HG02588 (cell line): ENCODE measurements around the gene SKP1.

ENCODE experiments used
- ATAC-seq: cut with Tn5 transposase; IDR thresholded peaks from one replicate; pipeline ENCODE4 v1.9.1; 2021; ENCODE audit warnings: mild to moderate bottlenecking, moderate library complexity; ENCODE audit not compliant: unreplicated experiment

SKP1 gene

DNA sequence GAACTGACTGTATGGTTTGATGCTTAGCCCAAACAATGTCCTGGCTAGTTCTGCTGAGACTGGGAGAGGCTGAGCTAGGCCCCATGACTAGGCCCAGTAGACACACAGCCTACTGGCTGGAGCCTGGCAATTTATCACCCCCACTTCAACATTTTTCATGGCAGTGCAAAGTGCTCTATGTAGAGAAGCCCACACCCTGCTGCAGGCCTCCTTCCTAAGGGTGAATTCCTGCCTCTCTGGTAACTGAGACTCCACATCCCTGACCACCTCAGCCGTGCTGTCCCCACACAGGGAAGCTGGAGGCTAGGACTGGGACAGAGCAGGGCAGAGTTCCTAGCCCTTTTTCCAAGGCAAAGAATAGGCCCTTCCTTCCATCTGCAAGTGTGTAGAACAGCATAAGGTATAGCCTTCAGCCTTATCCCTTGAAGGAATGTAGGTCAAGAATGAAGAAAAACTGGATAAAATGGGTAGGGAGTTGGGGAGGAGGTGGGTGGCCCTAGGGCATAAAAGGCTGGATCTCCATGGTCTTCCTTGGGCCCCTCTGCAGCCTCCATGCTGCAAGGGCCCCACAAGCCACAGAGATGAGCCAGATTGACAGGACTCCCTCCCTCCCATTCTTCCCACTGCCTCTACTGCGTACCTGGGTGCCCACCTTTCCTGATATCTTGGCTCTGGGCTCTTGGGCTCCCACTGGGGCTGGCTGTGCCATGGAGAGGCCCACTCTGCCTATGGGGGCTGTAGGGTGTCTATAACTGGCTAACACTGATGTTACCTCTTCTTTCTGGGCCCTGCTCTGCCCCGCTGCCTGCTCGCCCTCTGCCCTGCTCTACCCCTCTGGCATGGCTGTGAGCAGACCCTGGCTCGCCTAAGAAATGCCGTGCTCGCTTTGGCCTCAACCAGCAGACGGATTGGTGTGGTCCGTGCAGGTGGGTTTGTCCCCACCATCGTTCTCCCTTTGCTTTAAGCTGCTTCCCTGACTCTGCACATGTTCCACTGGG lies 32.5 kb downstream of the SKP1 start:
- no peak for ATAC-seq

DNA sequence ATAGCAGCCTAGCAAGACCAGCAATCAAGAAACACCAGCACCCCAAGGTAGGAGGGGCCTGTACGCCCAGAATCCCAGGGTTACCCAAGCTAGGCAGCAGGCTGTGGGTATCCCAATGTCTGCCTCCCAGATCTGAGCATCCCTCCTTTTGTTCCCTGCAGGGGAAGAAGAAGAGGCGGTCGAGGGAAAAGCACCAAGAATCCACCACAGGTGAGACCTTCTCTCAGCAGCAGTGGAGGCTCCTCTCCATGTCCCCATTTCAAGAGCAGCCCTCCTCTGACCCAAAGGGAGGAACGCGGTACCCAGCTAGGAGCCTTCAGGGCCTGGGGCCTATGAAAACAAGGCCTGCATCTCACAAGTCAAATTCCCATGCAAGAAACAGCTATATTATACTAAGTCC lies 33.3 kb downstream of the SKP1 start:
- no peak for ATAC-seq

DNA sequence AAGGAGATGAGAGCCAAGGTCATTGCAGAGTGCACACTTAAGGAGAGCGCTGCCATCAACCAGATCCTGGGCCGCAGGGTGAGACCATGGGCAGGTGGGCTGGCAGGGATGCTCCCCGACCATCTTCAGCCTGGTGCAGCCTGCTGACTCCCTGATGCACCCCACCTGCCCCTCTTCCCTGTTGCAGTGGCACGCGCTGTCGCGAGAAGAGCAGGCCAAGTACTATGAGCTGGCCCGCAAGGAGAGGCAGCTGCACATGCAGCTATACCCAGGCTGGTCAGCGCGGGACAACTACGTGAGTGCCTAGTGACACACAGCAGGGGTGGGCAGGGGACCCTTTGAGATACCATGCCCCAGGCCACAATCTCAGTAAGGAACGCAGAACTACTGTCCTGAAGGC lies 33.9 kb downstream of the SKP1 start:
- no peak for ATAC-seq

DNA sequence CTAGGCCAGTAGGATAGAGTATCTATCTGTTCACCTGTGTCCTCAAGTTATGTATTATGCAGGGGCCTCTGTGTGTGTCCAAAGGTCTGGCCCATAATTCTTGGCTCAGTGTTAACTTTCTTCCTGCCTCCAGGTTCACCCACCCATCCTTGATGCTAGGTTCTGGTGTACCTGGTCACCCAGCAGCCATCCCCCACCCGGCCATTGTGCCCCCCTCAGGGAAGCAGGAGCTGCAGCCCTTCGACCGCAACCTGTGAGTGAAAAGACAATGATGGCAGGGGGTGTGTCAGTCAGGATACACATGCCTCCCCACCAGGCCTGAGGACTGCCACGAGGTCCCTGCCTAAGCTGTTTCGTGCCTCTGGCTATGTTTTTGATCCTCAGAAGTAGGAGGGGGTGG lies 34.7 kb downstream of the SKP1 start:
- no peak for ATAC-seq

DNA sequence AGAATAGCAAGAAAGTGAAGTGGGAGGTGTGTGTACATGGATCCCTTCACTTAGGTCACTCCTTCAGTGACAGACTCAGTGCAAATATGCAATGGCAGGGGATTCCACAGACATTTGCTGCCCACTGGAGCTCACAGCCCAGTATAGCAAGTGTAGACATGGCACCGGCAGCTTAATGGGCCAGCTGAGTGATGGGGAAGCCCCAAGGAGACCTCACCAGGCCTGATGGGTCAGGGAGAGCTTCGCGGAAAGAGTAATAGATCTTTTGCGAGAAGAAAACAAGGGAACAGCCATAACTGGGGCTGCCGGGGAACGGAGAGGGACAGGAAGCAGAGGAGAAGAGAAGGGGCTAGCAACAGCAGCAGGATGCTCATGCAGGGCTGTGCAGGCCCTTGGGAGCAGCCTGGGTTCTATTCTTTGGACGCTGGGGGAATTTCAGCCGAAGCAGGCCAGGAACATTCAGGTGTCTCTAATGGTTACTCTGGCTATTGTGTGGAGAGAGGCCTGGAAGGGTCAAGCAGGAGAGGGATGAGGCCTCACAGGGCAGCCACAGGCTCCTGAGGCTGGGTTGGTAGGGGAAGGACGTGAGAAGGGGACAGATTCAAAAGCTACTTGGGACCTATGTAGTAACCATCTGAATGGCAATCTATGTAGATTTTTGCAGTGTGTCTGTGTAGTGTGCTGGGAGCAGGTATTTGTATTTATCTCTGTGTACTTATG lies 35.3 kb downstream of the SKP1 start:
- no peak for ATAC-seq

DNA sequence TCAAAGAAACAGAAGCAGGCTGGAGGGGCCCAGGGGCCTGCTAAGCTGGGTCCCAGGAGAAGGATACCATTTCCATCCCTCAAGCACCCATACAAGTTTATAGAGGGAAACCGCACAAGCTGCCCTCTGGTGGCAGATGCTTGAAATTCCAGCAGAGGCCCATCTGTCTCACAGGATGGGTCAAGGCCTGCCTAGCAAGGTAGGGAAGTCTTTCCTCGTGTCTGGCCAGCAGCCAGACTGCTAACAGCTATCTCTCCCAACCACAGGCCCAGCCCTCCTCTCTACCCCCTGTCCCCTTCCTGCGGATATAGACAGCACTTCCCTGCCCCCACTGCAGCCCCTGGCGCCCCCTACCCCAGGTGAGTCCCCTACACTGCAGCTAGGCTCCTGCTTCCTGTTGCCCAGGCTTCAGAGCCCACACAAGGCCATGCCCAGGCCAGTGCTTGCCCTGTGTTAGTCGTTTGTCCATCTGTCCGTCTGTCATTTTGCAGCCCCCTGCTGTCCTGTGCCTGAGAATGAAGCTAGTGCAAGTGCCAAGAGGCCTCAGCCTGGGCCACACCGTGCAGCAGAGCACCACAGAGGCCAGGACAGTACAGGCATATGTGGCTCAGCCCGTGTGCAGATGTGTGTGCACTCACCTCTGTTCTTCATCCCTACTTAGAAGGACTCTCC lies 36.1 kb downstream of the SKP1 start:
- no peak for ATAC-seq

DNA sequence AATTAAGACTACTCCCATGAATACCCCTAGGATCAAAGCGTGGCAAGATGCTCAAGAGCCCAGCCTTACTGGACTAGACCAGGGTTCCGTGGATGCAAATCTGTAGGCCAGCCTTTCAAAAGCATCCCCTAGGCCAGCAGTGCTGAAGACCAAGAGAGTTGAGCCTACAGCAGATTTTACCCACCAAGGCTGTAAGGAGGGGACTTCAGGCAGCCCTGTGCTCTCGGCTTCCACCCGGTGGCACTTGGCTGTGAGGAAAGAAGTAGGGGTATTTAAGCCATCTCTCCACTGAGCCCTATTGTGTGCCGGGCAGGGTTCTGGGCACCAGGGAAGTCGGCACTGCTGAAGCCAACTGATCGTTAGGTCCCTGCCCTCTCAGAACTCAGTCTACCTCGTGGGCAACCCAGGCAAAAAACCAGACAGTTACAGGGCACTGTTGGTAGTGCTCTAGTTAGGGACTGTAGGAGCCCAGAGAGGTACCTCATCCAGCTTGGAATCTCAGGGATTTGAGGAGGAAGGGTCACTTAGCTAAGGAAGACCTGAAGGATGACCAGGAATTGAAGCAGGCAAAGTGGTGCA lies 36.8 kb downstream of the SKP1 start:
- ATAC-seq = no peak

DNA sequence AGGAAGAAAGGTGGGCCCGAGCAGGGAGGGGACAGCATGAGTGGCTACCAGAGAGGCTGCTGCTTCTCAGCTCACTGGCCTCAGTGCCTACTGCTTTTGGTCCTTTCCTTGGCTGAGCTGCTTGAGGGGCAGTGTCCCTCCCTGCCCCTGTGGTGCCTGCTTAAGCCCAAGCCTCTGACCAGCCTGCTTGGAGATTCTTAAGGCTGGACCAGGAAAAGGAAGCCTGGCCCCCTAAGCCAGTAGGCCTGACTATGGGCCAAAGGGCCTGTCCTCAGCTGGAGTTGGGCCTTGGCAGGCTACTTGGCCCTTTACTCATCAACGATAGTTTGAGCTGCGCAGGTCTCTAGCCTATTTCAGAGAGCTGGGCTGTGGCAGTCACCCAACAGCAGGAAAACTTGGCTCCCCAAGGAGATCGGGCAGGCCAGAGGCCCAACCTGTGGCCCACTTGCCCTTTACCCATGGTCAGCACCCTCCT lies 37.3 kb downstream of the SKP1 start:
- ATAC-seq = no peak

DNA sequence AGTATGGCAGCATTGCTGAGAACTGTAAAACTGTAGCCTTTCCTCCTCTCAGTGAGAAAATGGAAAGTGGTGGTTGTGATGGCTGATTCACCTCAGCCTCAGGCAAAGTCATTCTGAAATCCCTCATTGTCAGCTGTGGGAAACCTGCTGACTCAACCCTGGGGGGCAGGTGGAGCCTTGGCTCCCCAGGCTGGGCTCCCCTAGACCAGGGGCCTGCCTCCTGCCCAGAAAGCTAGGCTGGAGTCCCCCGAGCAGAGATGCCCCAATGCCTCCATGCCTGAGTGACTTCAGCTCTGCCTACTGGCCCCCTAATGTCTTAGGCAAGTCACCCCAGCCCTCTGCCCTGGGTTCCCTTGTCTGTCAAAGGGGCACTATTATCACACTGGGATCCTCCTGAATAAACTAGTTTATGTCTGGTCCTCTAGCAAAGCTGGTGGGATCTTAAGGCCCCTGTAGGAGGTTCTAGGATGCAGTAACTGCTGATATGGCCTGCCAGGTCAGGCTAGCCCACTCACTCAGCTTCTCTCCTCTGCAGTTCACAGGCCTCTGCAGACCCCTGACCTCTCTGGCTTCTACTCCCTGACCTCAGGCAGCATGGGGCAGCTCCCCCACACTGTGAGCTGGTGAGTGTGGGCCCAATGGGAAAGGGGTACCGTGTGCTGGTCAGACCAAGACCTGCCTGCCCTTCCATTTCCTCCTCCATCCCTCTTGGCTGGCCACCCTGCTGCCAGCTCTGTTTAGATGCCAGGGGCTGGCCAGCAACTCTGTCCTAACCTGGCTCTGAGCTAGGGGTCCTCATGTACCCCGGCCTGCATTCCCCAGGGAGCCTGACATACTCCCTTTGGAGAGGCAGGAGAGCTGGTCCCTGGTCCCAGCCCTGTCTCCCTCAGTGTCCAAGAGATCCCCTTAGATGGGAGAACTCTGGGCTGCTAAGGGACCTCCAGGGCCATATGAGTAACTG lies 38.1 kb downstream of the SKP1 start:
- peak; percentile 73 for ATAC-seq

DNA sequence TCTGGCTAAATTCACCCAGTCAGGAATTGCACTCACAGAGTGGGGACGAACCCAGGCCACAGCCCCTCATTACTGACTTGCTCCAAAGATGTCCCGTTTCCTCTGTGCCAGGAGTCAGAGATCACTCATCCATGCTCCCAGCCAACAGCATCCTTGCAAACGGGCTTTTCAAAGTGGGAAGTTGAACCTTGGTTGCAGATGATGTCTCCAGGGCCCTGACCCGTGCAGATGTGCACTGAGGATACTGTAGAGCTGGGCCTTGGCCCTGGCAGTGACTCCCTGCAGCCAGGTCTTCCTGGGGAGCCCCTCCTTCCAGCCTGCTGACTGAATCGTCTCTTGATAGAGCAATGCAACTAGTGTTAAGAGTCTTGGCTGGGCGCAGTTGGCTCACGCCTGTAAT lies 40.0 kb downstream of the SKP1 start:
- no peak for ATAC-seq

DNA sequence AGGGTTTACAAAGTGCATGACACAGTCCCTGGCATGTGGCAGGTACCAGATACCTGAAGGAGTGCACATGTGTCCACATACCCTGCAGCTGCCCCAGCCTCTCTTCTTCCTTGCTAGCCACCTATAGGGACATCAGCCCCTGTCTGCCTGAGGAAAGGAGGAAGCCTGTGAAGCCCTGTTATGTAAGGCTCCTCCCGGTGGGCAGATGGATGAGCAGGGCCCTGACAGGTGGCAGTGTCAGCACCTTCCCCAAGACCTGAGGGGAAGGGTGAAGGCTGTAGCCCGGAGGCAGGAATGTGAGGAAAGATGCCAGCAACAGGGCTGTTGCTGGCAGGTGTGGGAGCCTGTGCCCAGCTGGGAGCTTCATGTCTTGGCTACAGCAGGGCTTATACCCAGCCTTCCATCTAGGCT lies 40.5 kb downstream of the SKP1 start:
- ATAC-seq = no peak

DNA sequence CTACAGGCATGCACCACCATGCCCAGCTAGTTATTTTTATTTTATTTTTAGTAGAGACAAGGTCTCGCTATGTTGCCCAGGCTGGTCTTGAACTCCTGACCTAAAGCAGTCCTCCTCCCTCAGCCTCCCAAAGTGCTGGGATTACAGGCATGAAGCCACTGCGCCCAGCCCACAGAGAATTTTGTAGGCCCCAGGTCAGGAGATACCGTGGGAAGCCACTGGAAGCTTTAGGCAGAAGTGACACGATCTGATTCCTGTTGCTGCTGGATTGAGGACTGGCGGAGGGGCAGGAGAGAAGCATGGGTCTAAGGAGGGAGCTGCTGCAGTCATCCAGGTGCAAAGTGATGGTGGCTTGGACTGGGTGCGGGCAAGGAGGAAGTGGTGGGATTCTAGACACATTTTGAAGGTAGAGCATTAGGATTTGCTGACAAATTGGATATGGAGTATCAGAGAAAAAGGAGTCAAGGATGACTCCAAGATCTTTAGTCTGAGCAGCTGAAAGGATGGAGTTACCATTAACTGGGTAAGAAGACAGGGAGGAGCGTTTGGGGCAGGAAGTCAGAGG lies 41.6 kb downstream of the SKP1 start:
- ATAC-seq = no peak

DNA sequence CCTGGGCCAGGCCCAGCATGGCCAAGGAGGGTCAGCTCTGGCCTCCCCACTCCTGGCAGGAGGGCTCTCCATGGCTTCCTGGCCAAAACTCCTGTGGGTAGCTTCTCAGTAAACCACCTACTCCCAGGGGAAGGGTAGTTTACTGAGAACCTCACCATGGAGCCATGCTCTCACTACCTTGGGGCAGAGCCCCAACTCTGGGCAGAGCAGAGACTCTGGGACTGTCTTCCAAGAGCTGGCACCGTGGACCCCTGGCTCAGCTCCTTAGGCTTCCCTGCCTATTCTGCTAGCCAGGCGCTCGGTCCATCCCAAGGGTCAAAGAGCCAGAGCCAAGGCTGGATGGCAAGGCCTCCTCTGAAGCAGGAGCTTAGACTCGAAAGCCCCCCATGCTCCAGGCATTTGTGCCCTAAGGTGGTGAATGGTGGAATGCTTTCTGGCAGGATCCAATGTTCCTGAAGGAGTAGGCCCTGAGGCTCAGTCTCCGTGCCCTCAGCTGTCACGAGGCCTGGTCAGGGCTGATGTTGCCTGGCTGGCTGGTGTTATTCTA lies 42.7 kb downstream of the SKP1 start:
- no peak for ATAC-seq

DNA sequence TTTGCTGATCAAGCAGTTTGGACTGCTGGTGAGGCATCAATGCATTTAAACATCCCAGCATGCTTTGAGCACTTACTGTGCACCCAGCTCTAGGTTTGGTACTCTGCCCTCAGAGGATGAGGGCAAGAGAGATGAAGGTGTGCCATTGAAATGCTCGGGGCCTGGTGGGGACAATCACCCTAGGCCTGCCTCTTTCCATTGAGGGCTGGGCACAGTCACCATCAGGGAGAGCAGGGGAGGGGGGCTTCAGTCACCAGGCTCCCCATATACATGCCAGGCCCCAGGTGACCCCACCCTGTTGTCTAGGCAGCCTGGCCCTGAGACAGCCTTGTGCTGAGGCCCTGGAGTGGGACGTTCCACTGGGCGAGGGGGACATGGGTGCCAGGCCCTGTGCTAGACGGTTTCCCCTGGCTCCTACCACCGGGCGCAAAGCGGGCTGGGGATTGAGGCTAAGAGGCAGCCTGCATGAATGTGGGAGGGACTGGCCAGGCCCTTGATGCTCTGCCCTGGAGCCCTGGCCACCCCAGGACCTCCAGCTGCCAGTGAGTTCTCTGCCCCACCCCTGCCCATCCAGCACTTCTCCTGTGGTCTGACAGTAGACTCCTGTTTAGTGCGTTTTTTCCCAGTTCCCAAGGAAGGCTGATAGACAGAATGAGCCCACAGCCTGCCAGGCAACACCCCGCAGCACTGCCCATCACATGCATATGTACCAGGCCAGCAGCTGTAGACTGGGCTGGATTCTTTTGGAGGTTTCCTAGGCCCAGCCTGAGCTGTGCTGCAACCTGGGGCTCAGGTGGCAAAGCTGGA lies 43.4 kb downstream of the SKP1 start:
- ATAC-seq = no peak

DNA sequence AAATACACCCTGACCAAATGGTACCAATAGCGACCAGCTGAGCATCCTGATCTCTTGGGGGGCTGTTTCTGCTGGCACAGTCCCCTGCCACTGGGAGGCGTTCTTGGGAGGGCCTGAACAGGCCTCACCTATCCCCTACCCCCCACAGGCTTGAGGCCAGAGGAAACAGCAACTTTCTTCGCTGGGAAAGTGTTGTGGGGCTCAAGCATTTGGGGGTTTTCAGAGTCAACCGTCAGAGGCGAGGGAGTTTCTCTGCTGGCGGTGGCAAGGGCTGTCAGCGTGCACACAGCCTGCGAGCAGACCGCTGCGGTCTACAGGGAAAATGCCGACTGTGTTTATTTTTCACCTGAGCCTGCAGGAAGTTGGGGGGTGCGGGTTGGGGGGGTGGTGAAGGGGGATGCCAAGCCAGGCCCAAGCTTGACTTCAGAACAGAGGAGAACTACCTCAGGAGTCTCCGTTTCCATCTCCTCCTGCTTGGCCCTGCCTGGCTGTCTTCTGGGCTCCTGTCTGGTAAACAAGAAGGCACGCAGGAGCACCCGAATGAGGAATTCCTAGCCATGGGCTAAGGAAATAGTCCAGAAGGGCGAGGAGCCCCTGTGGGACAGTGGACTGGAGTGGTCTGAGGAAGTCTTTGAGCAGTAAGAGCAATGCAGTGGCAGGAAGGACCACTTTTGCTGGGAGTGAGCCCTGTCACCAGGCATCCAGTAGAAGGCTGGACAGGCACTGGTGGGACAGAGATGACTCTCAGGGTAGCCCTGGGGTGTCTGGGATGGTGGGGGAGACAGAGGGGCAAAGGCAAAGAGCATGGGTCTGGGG lies 44.2 kb downstream of the SKP1 start:
- no peak for ATAC-seq

DNA sequence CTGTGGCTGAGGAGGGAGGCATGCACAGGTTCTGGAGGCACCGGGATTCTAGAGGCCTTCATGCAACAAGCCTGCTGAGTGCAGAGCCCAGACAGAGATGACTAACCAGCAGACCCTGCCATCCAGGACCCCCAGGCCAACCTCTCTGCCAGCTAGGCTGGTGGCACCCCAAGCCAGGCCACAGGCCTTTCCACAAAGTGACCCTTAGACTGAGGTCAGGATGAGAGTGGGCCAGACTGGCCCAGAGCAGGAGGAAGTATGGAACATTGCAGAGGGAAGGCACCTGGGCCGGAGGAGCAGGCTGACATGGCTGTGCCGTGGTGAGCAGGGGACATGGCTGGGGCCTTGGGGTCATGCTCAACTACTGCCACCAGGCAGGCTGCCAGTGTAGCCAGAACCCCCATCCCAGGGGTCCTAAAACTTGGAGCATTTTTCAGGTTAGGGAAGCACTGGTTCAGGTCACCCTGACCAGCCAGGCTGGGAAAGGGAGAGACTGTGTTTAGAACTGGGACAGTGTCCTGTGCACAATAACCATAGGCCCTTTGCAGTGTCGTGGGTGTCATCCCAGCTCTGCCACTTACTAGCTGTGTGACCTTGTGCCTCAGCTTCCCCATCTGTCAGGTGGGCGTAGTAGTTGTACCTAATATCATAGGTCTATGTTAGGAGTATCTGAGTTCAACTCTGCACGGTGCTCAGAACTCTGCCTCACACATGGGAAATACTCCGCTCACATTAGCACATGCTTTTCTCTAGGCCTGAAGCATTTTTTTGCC lies 45.0 kb downstream of the SKP1 start:
- ATAC-seq = no peak

DNA sequence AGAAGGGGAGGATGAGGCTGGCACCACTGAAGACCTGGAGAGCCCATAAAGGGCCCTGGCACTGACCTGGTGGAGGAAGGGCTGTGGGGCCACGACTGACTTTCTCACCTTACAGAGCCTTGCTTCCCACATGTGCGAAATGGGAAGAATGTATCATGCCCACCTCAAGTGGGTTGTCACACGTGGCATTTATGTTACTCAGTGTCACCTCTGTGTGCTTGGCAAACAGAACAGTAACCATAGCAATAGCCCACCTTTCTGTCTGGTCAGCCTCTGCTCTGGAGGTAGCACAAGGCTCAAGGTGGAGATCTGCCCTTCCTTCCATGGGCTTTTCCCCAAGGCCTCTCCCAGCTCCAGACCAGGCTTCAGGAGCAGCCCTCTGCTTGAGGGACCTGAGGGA lies 45.6 kb downstream of the SKP1 start:
- no peak for ATAC-seq
